ENCODE measurements around the gene ACE2.

DNA sequence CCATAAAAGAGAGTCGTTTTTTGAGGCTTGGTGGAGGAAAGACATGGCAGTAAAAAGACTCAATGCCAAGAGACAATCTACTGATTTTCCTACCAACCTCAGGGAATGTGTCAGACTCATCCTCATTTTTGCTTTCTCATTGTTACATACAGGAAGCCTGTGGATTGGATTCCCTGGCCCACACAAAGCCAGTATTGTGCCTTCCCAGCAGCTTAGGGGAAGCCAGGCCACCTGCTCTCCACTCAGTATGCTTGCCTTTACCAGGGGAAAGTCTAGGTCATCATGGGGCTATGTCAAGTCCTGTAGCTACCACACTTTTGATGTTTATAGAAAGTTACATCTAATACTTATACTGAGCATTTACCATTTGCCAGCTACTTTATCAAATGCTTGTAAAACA is 89.2 kb downstream of the ACE2 start:
- no peak for TF ChIP-seq GATA3 (IDR thresholded peaks at IDR 0.05; ENCODE audit: low read depth, low read length)
- TF ChIP-seq GATA2 (IDR thresholded peaks at IDR 0.05; ENCODE audit: low read depth, low read length): no peak

All from SH-SY5Y (cell line).